Stimulated activated naive CD8-positive, alpha-beta T cell treated with anti-CD3 and anti-CD28 coated beads, Interleukin-15, amount 100 ng/mL, for 72 hours (primary cell): Measurements from ENCODE around the gene ABCB4.

Experiments used
- ATAC-seq: fragments of 150-1000 bp; cut with Tn5 transposase; 2 replicates; pipeline ENCODE4 v1.10.0; 2021; ENCODE audit warnings: mild to moderate bottlenecking, moderate library complexity
- DNase-seq, 2 donors: peaks; one replicate each; pipeline ENCODE4 v3.0.0; 2021 to 2022
- H3K27ac Mint-ChIP-seq, 2 donors: one replicate each; pipeline ENCODE4 v1.8.0; 2022; ENCODE audit warnings: mild to moderate bottlenecking in 2 of 2, mixed read lengths in 2 of 2, moderate library complexity in 2 of 2
- H3K27me3 Mint-ChIP-seq: one replicate; pipeline ENCODE4 v1.8.0; 2022; ENCODE audit warnings: mixed read lengths
- H3K4me1 Mint-ChIP-seq: one replicate; pipeline ENCODE4 v1.8.0; 2022; ENCODE audit warnings: mild to moderate bottlenecking, mixed read lengths
- H3K4me3 Mint-ChIP-seq, 2 donors: one replicate each; pipeline ENCODE4 v1.8.0; 2022; ENCODE audit warnings: mild to moderate bottlenecking in 2 of 2, mixed read lengths in 2 of 2, moderate library complexity in 1 of 2
- H3K9me3 Mint-ChIP-seq, 2 donors: one replicate each; pipeline ENCODE4 v1.8.0; 2022; ENCODE audit warnings: mixed read lengths in 2 of 2

ABCB4 gene

DNA sequence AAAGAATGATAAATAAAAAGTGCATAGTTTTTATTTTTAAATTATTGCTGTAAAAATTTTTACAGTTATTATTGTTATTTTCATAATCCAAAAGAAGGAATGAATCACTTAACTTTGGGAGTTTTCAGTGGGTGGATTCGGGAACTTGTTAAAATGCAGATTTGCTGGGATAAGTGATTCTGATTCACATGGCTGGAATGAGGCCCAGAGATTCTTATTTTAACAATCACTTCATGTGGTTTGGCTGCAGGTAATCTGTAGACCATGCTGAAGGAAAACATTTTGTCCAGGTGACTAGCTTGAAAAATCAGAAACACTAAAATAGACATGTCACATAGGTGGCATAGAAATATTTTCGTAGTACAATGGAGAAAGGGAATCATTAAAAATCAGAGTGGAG lies 116.1 kb downstream of the ABCB4 start:
- DNase-seq: no peak
- Mint-ChIP-seq H3K27me3 (no peaks in the 10 kb centered on the region), H3K9me3 (peaks cover 4 to 5% of the 10 kb centered on the region in 2 donors), H3K4me1 (no peaks in the 10 kb centered on the region), H3K27ac (no peak overlapping the region), H3K4me3 (no peak overlapping the region)
- no peak for ATAC-seq

DNA sequence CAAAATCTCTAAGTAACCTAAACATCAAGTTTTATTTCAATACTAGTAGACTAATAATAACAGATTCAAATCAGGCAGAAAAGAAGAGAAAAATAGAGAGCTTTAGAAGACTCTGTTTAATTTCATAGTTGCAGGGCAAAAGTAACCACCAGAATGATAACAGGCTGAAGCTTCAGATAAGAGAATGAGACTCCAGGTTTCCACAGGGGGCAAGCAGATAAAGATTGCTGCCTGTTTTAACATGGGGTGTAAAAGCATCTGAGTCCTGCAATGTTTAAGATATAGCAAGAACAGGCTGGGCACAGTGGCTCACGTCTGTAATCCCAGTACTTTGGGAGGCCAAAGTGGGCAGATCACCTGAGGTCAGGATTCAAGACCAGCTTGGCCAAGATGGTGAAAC lies 119.0 kb downstream of the ABCB4 start:
- DNase-seq (no peak), ATAC-seq (no peak)
- H3K9me3 Mint-ChIP-seq: peaks cover 4 to 11% of the 10 kb centered on the region in 2 donors
- no peak overlapping the region for H3K4me3 Mint-ChIP-seq
- H3K27me3 Mint-ChIP-seq: no peaks in the 10 kb centered on the region
- H3K27ac Mint-ChIP-seq: no peak overlapping the region
- no peaks in the 10 kb centered on the region for H3K4me1 Mint-ChIP-seq

DNA sequence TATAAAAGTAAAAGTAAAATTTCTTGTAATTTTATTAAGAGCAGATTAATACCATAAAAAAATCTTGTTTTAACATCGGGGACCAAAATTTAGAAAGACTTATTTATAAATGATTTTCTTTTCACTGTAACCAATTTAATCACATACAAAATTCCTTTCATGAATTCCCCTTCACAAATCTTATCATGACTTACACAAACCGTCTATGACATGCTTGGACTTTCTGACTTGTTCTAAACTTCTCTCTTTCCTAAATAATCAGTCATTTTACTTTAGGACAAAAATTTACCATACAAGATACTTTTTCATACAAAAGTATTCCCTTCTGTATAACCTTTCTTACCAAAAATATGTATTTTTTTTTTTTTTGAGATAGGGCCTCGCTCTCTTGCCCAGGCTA lies 120.7 kb downstream of the ABCB4 start:
- ATAC-seq: no peak
- Mint-ChIP-seq H3K4me1 (no peaks in the 10 kb centered on the region), H3K27me3 (no peaks in the 10 kb centered on the region), H3K9me3 (peaks cover 4 to 11% of the 10 kb centered on the region in 2 donors), H3K4me3 (no peak overlapping the region), H3K27ac (no peak overlapping the region)
- DNase-seq: no peak
